HG02852 (cell line): Measurements from ENCODE around the gene PTPRN2.

Experiments
- ATAC-seq: cut with Tn5 transposase; IDR thresholded peaks from one replicate; pipeline ENCODE4 v1.9.1; 2021; ENCODE audit warnings: mild to moderate bottlenecking, moderate library complexity; ENCODE audit not compliant: unreplicated experiment

PTPRN2 gene

GRCh38 chr7:158556721-158557440, 30.7 kb downstream of the PTPRN2 start:
- no peak for ATAC-seq

- no peak for ATAC-seq
These were observed 32.5 kb downstream of the PTPRN2 start for GRCh38 chr7:158555034-158555520.

- no peak for ATAC-seq
These were observed 36.7 kb downstream of the PTPRN2 start for GRCh38 chr7:158550886-158551452.

- ATAC-seq, result no peak
These were observed 37.3 kb downstream of the PTPRN2 start for GRCh38 chr7:158550394-158550700.

GRCh38 chr7:158549616-158550393, 37.8 kb downstream of the PTPRN2 start:
- ATAC-seq, result no peak

GRCh38 chr7:158549176-158549615, 38.4 kb downstream of the PTPRN2 start:
- ATAC-seq, result no peak

- no peak for ATAC-seq
These were observed 38.9 kb downstream of the PTPRN2 start for GRCh38 chr7:158548726-158549125.

- ATAC-seq, result no peak
These were observed 39.8 kb downstream of the PTPRN2 start for GRCh38 chr7:158547817-158548216.

GRCh38 chr7:158546626-158547025, 41.0 kb downstream of the PTPRN2 start:
- ATAC-seq, result no peak

GRCh38 chr7:158546214-158546613, 41.4 kb downstream of the PTPRN2 start:
- no peak for ATAC-seq

- ATAC-seq, result no peak
These were observed 42.9 kb downstream of the PTPRN2 start for GRCh38 chr7:158544708-158545107.

- ATAC-seq, result no peak
These were observed 43.8 kb downstream of the PTPRN2 start for GRCh38 chr7:158543840-158544239.

- ATAC-seq, result no peak
These were observed 44.7 kb downstream of the PTPRN2 start for GRCh38 chr7:158542651-158543566.

- ATAC-seq, result no peak
These were observed 46.1 kb downstream of the PTPRN2 start for GRCh38 chr7:158541346-158542010.

- ATAC-seq, result no peak
These were observed 47.9 kb downstream of the PTPRN2 start for GRCh38 chr7:158539711-158540146.

GRCh38 chr7:158538156-158538946, 49.3 kb downstream of the PTPRN2 start:
- ATAC-seq, result no peak

- ATAC-seq, result no peak
These were observed 50.1 kb downstream of the PTPRN2 start for GRCh38 chr7:158537516-158537882.

GRCh38 chr7:158536871-158537515, 50.6 kb downstream of the PTPRN2 start:
- ATAC-seq, result no peak

- ATAC-seq, result no peak
These were observed 52.5 kb downstream of the PTPRN2 start for GRCh38 chr7:158535079-158535478.
